ENCODE measurements around the gene GSTM5. TPM values are rescaled to one million over a fixed set of nuclear protein-coding genes. Genes with fewer than 3 reads are reported as not detected.
A peak's percentile ranks its signal among the peaks of the same experiment; 100 is the strongest.
"Not testable (repeated sequence)": the region's sequence is repeated elsewhere in the genome, so short reads cannot be mapped to it uniquely, and the experiment has no call there.

The GSTM5 gene
- total RNA-seq, 1 experiment from 2014 or later = not detected

GRCh38 chr1:109668123-109668775 lies 43.8 kb upstream of the GSTM5 start:
- Histone ChIP-seq H3K9me2 (replicated peaks; ENCODE audit: low read length) (no peaks in the 10 kb centered on the region), H3K27ac (ENCODE audit: low read length) (no peak overlapping the region), H3K4me1 (ENCODE audit: insufficient read depth, low read length) (peaks cover 28% of the 10 kb centered on the region), H3F3A (ENCODE audit: low read length, unreplicated experiment) (no peaks in the 10 kb centered on the region), H2AFZ (ENCODE audit: low read length) (peak overlapping the region; percentile 69), H3K79me2 (ENCODE audit: low read length) (no peaks in the 10 kb centered on the region), H3K9ac (ENCODE audit: low read length) (peak overlapping the region; percentile 4; the same call in 1 of the 2 replicates), H3K36me3 (ENCODE audit: low read depth, low read length) (no peaks in the 10 kb centered on the region), H3K27me3 (ENCODE audit: low read length) (no peaks in the 10 kb centered on the region), H3K9me3 (ENCODE audit: low read length) (no peaks in the 10 kb centered on the region), H3K4me2 (ENCODE audit: low read length) (peak overlapping the region; percentile 75), H3K4me3 (ENCODE audit: low read length) (peak overlapping the region; percentile 64), H4K20me1 (ENCODE audit: low read length) (no peaks in the 10 kb centered on the region)
- CTCF ChIA-PET = no interaction called here
- DNase-seq = no peak
- POLR2A ChIA-PET (ENCODE audit: unreplicated experiment) = no interaction called here
- no peak for TF ChIP-seq CTCF (conservative IDR thresholded peaks at IDR 0.05; ENCODE audit: low read depth, low read length)
- TF ChIP-seq EZH2 (IDR thresholded peaks at IDR 0.05; ENCODE audit: low read length, unreplicated experiment) = no peak
- peak; percentile 20 for ATAC-seq
- TSS peak; percentile 30 for BruUV-seq (replicated peaks)
- intact Hi-C loops (cut with micrococcal nuclease) = no loop called here

GRCh38 chr1:109669246-109669948 lies 42.7 kb upstream of the GSTM5 start:
- H3K4me1 ChIP-seq (ENCODE audit: insufficient read depth, low read length) = peaks cover 18% of the 10 kb centered on the region
- H3F3A ChIP-seq (ENCODE audit: low read length, unreplicated experiment) = no peaks in the 10 kb centered on the region
- no peak overlapping the region for H3K4me3 ChIP-seq (ENCODE audit: low read length)
- H3K27ac ChIP-seq (ENCODE audit: low read length) = no peak overlapping the region
- H3K9ac ChIP-seq (ENCODE audit: low read length) = no peak overlapping the region
- no peaks in the 10 kb centered on the region for H3K9me2 ChIP-seq (replicated peaks; ENCODE audit: low read length)
- no peaks in the 10 kb centered on the region for H3K27me3 ChIP-seq (ENCODE audit: low read length)
- no peak overlapping the region for H3K4me2 ChIP-seq (ENCODE audit: low read length)
- ATAC-seq (no peak), DNase-seq (no peak)
- ChIA-PET CTCF (no interaction called here), POLR2A (ENCODE audit: unreplicated experiment) (no interaction called here)
- no peak for TF ChIP-seq EZH2phosphoT487 (IDR thresholded peaks at IDR 0.05; ENCODE audit: borderline replicate concordance, low read length)
- H3K36me3 ChIP-seq (ENCODE audit: low read depth, low read length) = no peaks in the 10 kb centered on the region
- H3K79me2 ChIP-seq (ENCODE audit: low read length) = no peaks in the 10 kb centered on the region
- no peaks in the 10 kb centered on the region for H4K20me1 ChIP-seq (ENCODE audit: low read length)
- H3K9me3 ChIP-seq (ENCODE audit: low read length) = no peaks in the 10 kb centered on the region
- no peak overlapping the region for H2AFZ ChIP-seq (ENCODE audit: low read length)
- BruUV-seq (replicated peaks) = no TSS peak
- intact Hi-C loops (cut with micrococcal nuclease) = no loop called here

GRCh38 chr1:109669949-109670302 lies 42.1 kb upstream of the GSTM5 start:
- H4K20me1 ChIP-seq (ENCODE audit: low read length); H3K27ac ChIP-seq (ENCODE audit: low read length); BruUV-seq (replicated peaks); intact Hi-C loops (cut with micrococcal nuclease); H3K79me2 ChIP-seq (ENCODE audit: low read length); ATAC-seq; H3K4me3 ChIP-seq (ENCODE audit: low read length); H3K9me3 ChIP-seq (ENCODE audit: low read length); H3K9me2 ChIP-seq (replicated peaks; ENCODE audit: low read length); H3K9ac ChIP-seq (ENCODE audit: low read length); POLR2A ChIA-PET (ENCODE audit: unreplicated experiment); H3F3A ChIP-seq (ENCODE audit: low read length, unreplicated experiment); H2AFZ ChIP-seq (ENCODE audit: low read length); CTCF ChIA-PET; H3K4me2 ChIP-seq (ENCODE audit: low read length); H3K27me3 ChIP-seq (ENCODE audit: low read length); DNase-seq; H3K36me3 ChIP-seq (ENCODE audit: low read depth, low read length): not testable (repeated sequence)
- H3K4me1 ChIP-seq (ENCODE audit: insufficient read depth, low read length) = peaks cover 13% of the 10 kb centered on the region
